Thyroid gland (tissue), 4 donors: ENCODE results near the gene ANKLE2. TPM values are rescaled to one million over a fixed set of nuclear protein-coding genes. Genes with fewer than 3 reads are reported as not detected.

Source experiments
- DNase-seq, 2 donors: peaks; one replicate each; pipeline ENCODE4 v3.0.0-alpha.2; 2019
- H3K27ac ChIP-seq, 3 donors: fragments of 200-600 bp; sonication (generic); 1 replicate in 2 of 3; 2 replicates in 1 of 3; pipeline ENCODE4 v1.5.1; 2016 to 2019; ENCODE audit warnings: mild to moderate bottlenecking in 1 of 3, moderate library complexity in 1 of 3
- H3K27me3 ChIP-seq: fragments of 200-600 bp; sonication (generic); one replicate; pipeline ENCODE4 v1.5.1; 2019
- H3K36me3 ChIP-seq, 2 donors: fragments of 200-600 bp; sonication (generic); one replicate each; pipeline ENCODE4 v1.5.1; 2016 to 2019
- H3K4me1 ChIP-seq, 2 donors: fragments of 200-600 bp; sonication (generic); one replicate each; pipeline ENCODE4 v1.5.1; 2017 to 2019
- H3K4me3 ChIP-seq, 3 donors: fragments of 200-600 bp; sonication (generic); replicated peaks in 1 of 3; 1 replicate in 2 of 3; 2 replicates in 1 of 3; pipeline ENCODE4 v1.5.1; 2016; ENCODE audit warnings: mild to moderate bottlenecking in 1 of 3
- H3K9me3 ChIP-seq: fragments of 200-600 bp; sonication (generic); one replicate; pipeline ENCODE4 v1.5.1; 2017
- CTCF ChIP-seq, 6 experiments: fragments of 200-600 bp in 3 of 6; fragments of 450-650 bp in 3 of 6; sonication (generic) in 3 of 6; IDR thresholded peaks; one replicate each; pipeline ENCODE4 v1.5.1; 2016 to 2019; ENCODE audit warnings: antibody characterized with exemption in 6 of 6, mild to moderate bottlenecking in 2 of 6, inconsistent platforms in 1 of 6, moderate library complexity in 1 of 6
- POLR2A ChIP-seq, 2 donors: fragments of 450-650 bp; IDR thresholded peaks; one replicate each; pipeline ENCODE4 v1.6.1; 2017; ENCODE audit warnings: antibody characterized with exemption in 2 of 2, mild to moderate bottlenecking in 2 of 2, moderate library complexity in 1 of 2
- WGBS, 2 donors: methylation state at CpG; one replicate each; pipeline ENCODE4 v1.1.5; 2017; 5-methylcytosine and 5-hydroxymethylcytosine counted together
- intact Hi-C: fragments of 100-400 bp; cut with DNase I; formaldehyde crosslinking; loops from one replicate; pipeline ENCODE4 v1.15.1; 2023
- total RNA-seq, 4 donors: library from RNA; depleted of rRNA; stranded (reverse); fragments of >200 nt; gene quantifications; one replicate each; pipeline ENCODE4 v1.2.3, GENCODE V29; 2016

The ANKLE2 gene
- total RNA-seq, 4 donors from 2014 or later: 50.7 to 70.7 (median 55.3) TPM

- intact Hi-C loops: no loop called here
Observed at GRCh38 chr12:132690112-132690511, 71.5 kb downstream of the ANKLE2 start.

GRCh38 chr12:132689227-132689626 lies 72.4 kb downstream of the ANKLE2 start:
- intact Hi-C loops: loop anchor here (5.0 kb wide), 1 partner anchor 202 kb away; no protein-coding TSS in a partner anchor

More at GRCh38 chr12:132690112-132690511, 71.5 kb downstream of the ANKLE2 start:
- H3K4me3 ChIP-seq: no peak overlapping the region
- no peak overlapping the region for H3K27ac ChIP-seq
- no peak for DNase-seq
- no peaks in the 10 kb centered on the region for H3K36me3 ChIP-seq
- no peaks in the 10 kb centered on the region for H3K27me3 ChIP-seq
- no peaks in the 10 kb centered on the region for H3K9me3 ChIP-seq
- H3K4me1 ChIP-seq: peaks cover 6% of the 10 kb centered on the region in 2 donors
- WGBS, 2 donors: 91 to 95% methylated on average over 9 of the region's 9 CpGs
- TF ChIP-seq CTCF (IDR thresholded peaks at IDR 0.05): no peak

GRCh38 chr12:132687211-132688164 lies 74.1 kb downstream of the ANKLE2 start, which contains the start of the genes POLE and PXMP2:
POLE (minus strand) TSS chr12:132687342; CDS start chr12:132687315, 27 bp downstream.
PXMP2 (plus strand) TSS chr12:132687587; CDS start chr12:132687671, 84 bp downstream.
- H3K4me1 ChIP-seq: peaks cover 6% of the 10 kb centered on the region in 2 donors
- 10% methylated on average over 4 of the region's 134 CpGs; no CpG with 5 or more reads in 1 of the 2 donors for WGBS, 2 donors
- H3K27ac ChIP-seq: no peak within 1 kb of the TSS
- peak; percentile 97 to 98 for DNase-seq
- no peaks in the 10 kb centered on the region for H3K9me3 ChIP-seq
- TF ChIP-seq POLR2A (IDR thresholded peaks at IDR 0.05) (peak in 1 of 2 donors; percentile 62), CTCF (IDR thresholded peaks at IDR 0.05) (peak in 3 of 6 experiments; percentile 17 to 32 (median 23))
- H3K4me3 ChIP-seq: peak within 1 kb of the TSS; percentile 66 to 90 (median 75)
- H3K36me3 ChIP-seq: no peaks in the 10 kb centered on the region
- no peaks in the 10 kb centered on the region for H3K27me3 ChIP-seq
- intact Hi-C loops: loop anchor here (5.0 kb wide), 1 partner anchor 200 kb away; no protein-coding TSS in a partner anchor

More at GRCh38 chr12:132689227-132689626, 72.4 kb downstream of the ANKLE2 start:
- WGBS, 2 donors: 79 to 87% methylated on average over 18 of the region's 18 CpGs
- no peak overlapping the region for H3K27ac ChIP-seq
- H3K4me1 ChIP-seq: peaks cover 6% of the 10 kb centered on the region in 2 donors
- no peak for TF ChIP-seq CTCF (IDR thresholded peaks at IDR 0.05)
- TF ChIP-seq POLR2A (IDR thresholded peaks at IDR 0.05): no peak
- no peaks in the 10 kb centered on the region for H3K36me3 ChIP-seq
- no peaks in the 10 kb centered on the region for H3K9me3 ChIP-seq
- no peak overlapping the region for H3K4me3 ChIP-seq
- DNase-seq: no peak
- H3K27me3 ChIP-seq: no peaks in the 10 kb centered on the region

- TF ChIP-seq POLR2A (IDR thresholded peaks at IDR 0.05) (no peak), CTCF (IDR thresholded peaks at IDR 0.05) (no peak)
- 0% methylated on average over 1 of the region's 55 CpGs; no CpG with 5 or more reads in 1 of the 2 donors for WGBS, 2 donors
- DNase-seq: no peak
- no peaks in the 10 kb centered on the region for H3K27me3 ChIP-seq
- H3K4me3 ChIP-seq: peak overlapping the region; percentile 35 to 90 (median 59)
- H3K9me3 ChIP-seq: no peaks in the 10 kb centered on the region
- no peaks in the 10 kb centered on the region for H3K36me3 ChIP-seq
- no peak overlapping the region for H3K27ac ChIP-seq
- intact Hi-C loops: loop anchor here (5.0 kb wide), 1 partner anchor 200 kb away; no protein-coding TSS in a partner anchor
- peaks cover 6% of the 10 kb centered on the region in 2 donors for H3K4me1 ChIP-seq
Observed at GRCh38 chr12:132686825-132687210, 74.8 kb downstream of the ANKLE2 start.
